ENCODE data around the gene RNGTT. TPM values are rescaled to one million over a fixed set of nuclear protein-coding genes. Genes with fewer than 3 reads are reported as not detected.

RNGTT gene
- total RNA-seq, 1 donor from 2014 or later: 12.3 TPM

- DNase-seq (no peak), ATAC-seq (no peak)
- Histone ChIP-seq H3K27me3 (no peaks in the 10 kb centered on the region), H3K27ac (no peak overlapping the region), H3K36me3 (peaks cover 3% of the 10 kb centered on the region), H3K9me3 (no peaks in the 10 kb centered on the region), H3K4me3 (no peak overlapping the region), H3K4me1 (no peaks in the 10 kb centered on the region)
- intact Hi-C loops (cut with DNase I): no loop called here
- TF ChIP-seq CTCF (IDR thresholded peaks at IDR 0.05): no peak
Measured at GRCh38 chr6:88882536-88882935, 80.9 kb downstream of the RNGTT start.

- intact Hi-C loops (cut with DNase I): no loop called here
- no peaks in the 10 kb centered on the region for H3K36me3 ChIP-seq
- DNase-seq (no peak), ATAC-seq (no peak)
- no peak for TF ChIP-seq CTCF (IDR thresholded peaks at IDR 0.05)
- H3K27me3 ChIP-seq: no peaks in the 10 kb centered on the region
- no peaks in the 10 kb centered on the region for H3K9me3 ChIP-seq
- no peaks in the 10 kb centered on the region for H3K4me1 ChIP-seq
- H3K4me3 ChIP-seq: no peak overlapping the region
- no peak overlapping the region for H3K27ac ChIP-seq
Measured at GRCh38 chr6:88881451-88881850, 82.0 kb downstream of the RNGTT start.

- H3K36me3 ChIP-seq: no peaks in the 10 kb centered on the region
- no peak overlapping the region for H3K27ac ChIP-seq
- no peaks in the 10 kb centered on the region for H3K27me3 ChIP-seq
- ATAC-seq (no peak), DNase-seq (no peak)
- no peaks in the 10 kb centered on the region for H3K4me1 ChIP-seq
- intact Hi-C loops (cut with DNase I): no loop called here
- TF ChIP-seq CTCF (IDR thresholded peaks at IDR 0.05): no peak
- H3K9me3 ChIP-seq: no peaks in the 10 kb centered on the region
- H3K4me3 ChIP-seq: no peak overlapping the region
Measured at GRCh38 chr6:88880021-88880420, 83.4 kb downstream of the RNGTT start.

DNA sequence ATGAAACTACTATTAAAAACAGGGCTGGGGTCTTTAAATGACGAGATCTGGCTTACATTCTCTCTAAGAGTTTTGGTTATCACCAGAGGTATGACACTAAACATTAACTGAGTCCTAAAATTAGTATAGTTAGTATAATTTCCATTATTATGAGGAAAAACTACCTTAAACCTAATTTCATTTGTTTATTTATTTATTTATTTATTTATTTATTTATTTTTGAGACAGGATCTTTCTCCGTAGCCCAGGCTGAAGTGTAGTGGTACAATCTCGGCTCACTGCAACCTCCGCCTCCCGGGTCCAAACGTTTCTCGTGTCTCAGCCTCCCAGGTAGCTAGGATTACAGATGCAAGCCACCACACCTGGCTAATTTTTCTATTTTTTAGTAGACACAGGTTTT lies 85.5 kb downstream of the RNGTT start:
- Histone ChIP-seq H3K27me3 (no peaks in the 10 kb centered on the region), H3K4me3 (no peak overlapping the region), H3K9me3 (no peaks in the 10 kb centered on the region), H3K27ac (no peak overlapping the region), H3K4me1 (no peaks in the 10 kb centered on the region), H3K36me3 (no peaks in the 10 kb centered on the region)
- no peak for DNase-seq
- no peak for ATAC-seq
- no peak for TF ChIP-seq CTCF (IDR thresholded peaks at IDR 0.05)
- intact Hi-C loops (cut with DNase I): no loop called here

DNA sequence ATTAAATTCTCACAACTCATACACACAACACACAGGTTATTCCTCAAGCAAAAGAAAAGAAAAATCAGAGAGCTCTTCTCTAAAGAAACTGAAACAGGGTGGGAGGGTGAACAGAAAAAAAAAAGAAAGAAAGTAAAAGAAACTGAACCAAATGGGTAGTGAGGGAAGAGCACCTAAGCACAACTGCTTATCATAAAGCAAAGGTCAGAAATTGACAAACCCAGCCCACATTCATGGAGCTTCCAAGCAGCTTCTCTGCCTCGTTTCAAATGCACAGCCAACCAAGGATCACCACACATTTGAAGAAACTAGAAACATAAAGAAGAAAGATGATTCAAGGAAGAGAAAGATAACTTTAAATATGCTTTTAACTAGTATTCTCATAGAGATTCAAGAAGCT lies 90.5 kb downstream of the RNGTT start:
- Histone ChIP-seq H3K36me3 (no peaks in the 10 kb centered on the region), H3K27ac (no peak overlapping the region), H3K4me1 (no peaks in the 10 kb centered on the region), H3K27me3 (no peaks in the 10 kb centered on the region), H3K9me3 (no peaks in the 10 kb centered on the region), H3K4me3 (no peak overlapping the region)
- DNase-seq (no peak), ATAC-seq (no peak)
- no peak for TF ChIP-seq CTCF (IDR thresholded peaks at IDR 0.05)
- intact Hi-C loops (cut with DNase I): no loop called here

DNA sequence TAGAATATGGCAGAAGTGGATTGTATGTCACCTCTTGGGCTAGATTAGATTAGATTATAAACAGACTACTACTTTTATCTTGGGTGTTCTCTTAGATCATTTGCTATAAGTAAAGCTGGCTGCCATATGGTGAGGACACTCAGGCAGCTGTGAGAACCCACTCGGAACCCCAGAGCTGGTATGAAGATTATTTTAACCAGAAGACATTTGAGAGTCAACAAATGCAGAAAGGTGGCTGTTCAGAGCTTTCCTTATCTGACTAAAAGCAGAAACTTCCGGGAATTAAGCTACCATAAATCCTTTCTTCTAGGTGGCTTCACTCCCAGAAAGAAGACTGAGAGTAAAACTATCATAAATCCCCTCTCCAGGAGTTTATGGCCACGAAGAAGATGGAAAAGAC lies 91.9 kb downstream of the RNGTT start:
- H3K4me1 ChIP-seq: no peaks in the 10 kb centered on the region
- no peak for TF ChIP-seq CTCF (IDR thresholded peaks at IDR 0.05)
- ATAC-seq: no peak

More for the DNA sequence above, 91.9 kb downstream of the RNGTT start:
- Histone ChIP-seq H3K36me3 (no peaks in the 10 kb centered on the region), H3K27me3 (no peaks in the 10 kb centered on the region), H3K27ac (no peak overlapping the region), H3K4me3 (no peak overlapping the region), H3K9me3 (no peaks in the 10 kb centered on the region)
- DNase-seq: no peak
- intact Hi-C loops (cut with DNase I): no loop called here
